CD4-positive, CD25-positive, alpha-beta regulatory T cell (primary cell): Measurements from ENCODE around the gene NTM. TPM values are rescaled to one million over a fixed set of nuclear protein-coding genes. Genes with fewer than 3 reads are reported as not detected.
A peak's percentile ranks its signal among the peaks of the same experiment; 100 is the strongest.

Source experiments
- ATAC-seq, 2 donors: fragments of 150-1000 bp; cut with Tn5 transposase; one replicate each; pipeline ENCODE4 v1.10.0; 2021; ENCODE audit warnings: low read depth in 2 of 2, moderate number of reproducible peaks in 2 of 2, moderate library complexity in 1 of 2
- DNase-seq, 3 donors: peaks; one replicate each; pipeline versions ENCODE4 v3.0.0 to v3.0.0-alpha.2; 2012 to 2022; ENCODE audit warnings: mixed read lengths in 1 of 3
- H3K27ac ChIP-seq: one replicate; pipeline ENCODE4 v1.7.0; 2013; ENCODE audit warnings: mild to moderate bottlenecking, low read length; ENCODE audit not compliant: insufficient read depth, poor library complexity, severe bottlenecking
- H3K27me3 ChIP-seq: one replicate; pipeline ENCODE4 v1.7.0; 2013; ENCODE audit warnings: low read length; ENCODE audit not compliant: control insufficient read depth, insufficient read depth
- H3K36me3 ChIP-seq: one replicate; pipeline ENCODE4 v1.7.0; 2013; ENCODE audit warnings: mild to moderate bottlenecking, low read length, moderate library complexity; ENCODE audit not compliant: control insufficient read depth, insufficient read depth
- H3K4me1 ChIP-seq: 2 replicates; pipeline ENCODE4 v1.7.0; 2013; ENCODE audit warnings: mild to moderate bottlenecking, low read length; ENCODE audit not compliant: insufficient read depth, control insufficient read depth, poor library complexity, severe bottlenecking
- H3K4me3 ChIP-seq: one replicate; pipeline ENCODE4 v1.7.0; 2013; ENCODE audit warnings: low read depth, mild to moderate bottlenecking, low read length, moderate library complexity
- H3K9me3 ChIP-seq, 2 experiments: 1 replicate in 1 of 2; 2 replicates in 1 of 2; pipeline ENCODE4 v1.7.0; 2013; ENCODE audit warnings: low read length in 2 of 2, mild to moderate bottlenecking in 1 of 2, moderate library complexity in 1 of 2; ENCODE audit not compliant: control insufficient read depth in 2 of 2
- H3K27ac Mint-ChIP-seq, 3 donors: one replicate each; pipeline ENCODE4 v1.8.0; 2020 to 2022; ENCODE audit warnings: mild to moderate bottlenecking in 3 of 3, mixed read lengths in 3 of 3, moderate library complexity in 2 of 3
- H3K27me3 Mint-ChIP-seq: one replicate; pipeline ENCODE4 v1.8.0; 2022; ENCODE audit warnings: mild to moderate bottlenecking, mixed read lengths
- H3K36me3 Mint-ChIP-seq: one replicate; pipeline ENCODE4 v1.8.0; 2020; ENCODE audit warnings: mixed read lengths
- H3K4me1 Mint-ChIP-seq, 4 donors: one replicate each; pipeline ENCODE4 v1.8.0; 2020 to 2022; ENCODE audit warnings: mixed read lengths in 4 of 4, mild to moderate bottlenecking in 1 of 4
- H3K4me3 Mint-ChIP-seq, 4 donors: one replicate each; pipeline ENCODE4 v1.8.0; 2020 to 2022; ENCODE audit warnings: mild to moderate bottlenecking in 4 of 4, mixed read lengths in 4 of 4, moderate library complexity in 3 of 4
- H3K9me3 Mint-ChIP-seq, 7 donors: one replicate each; pipeline ENCODE4 v1.8.0; 2020 to 2022; ENCODE audit warnings: mixed read lengths in 7 of 7, mild to moderate bottlenecking in 3 of 7, moderate library complexity in 2 of 7
- polyA plus RNA-seq, 4 donors: library from polyadenylated mRNA; unstranded; fragments of 300-500 nt; fragmentation: Illumina TruSeq; gene quantifications; one replicate each; pipeline ENCODE4 v1.2.3, GENCODE V29; 2021
- total RNA-seq: library from RNA; stranded (reverse); gene quantifications from one replicate; pipeline ENCODE4 v1.2.3, GENCODE V29; 2022

NTM gene
- total and polyA plus RNA-seq, 5 donors from 2014 or later: 1.3 TPM; not detected in 4

DNA sequence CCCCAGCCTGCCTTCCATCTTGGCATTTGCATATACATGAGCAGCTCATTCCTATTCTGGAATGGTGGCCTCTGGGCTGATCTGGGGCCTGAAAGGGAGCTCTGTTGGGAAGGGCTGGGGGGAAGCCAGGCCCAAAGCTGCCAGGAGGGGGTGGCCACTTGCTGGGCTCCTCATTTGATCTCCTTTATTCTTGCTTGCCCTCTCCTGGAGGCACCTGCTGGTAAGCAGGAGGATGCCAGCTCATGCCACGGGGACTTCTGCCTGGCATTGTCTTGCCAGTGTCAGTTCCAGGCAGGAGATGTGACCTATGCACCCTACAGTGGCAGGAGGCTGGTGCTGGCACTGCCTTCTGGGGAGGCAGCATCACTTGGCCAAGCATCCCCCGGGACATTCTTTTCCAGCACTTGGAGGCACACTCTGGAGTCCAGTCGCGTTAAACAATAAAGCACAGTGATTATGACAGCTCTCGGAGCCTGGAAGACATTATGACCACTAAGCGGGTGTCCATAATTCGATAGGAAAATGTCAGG is 128.3 kb downstream of the NTM start:
- H3K4me1 ChIP-seq: no peaks in the 10 kb centered on the region
- Mint-ChIP-seq H3K9me3 (peaks cover 0 to 4% (median 0%) of the 10 kb centered on the region in 7 donors), H3K4me3 (no peak overlapping the region), H3K4me1 (no peaks in the 10 kb centered on the region), H3K27me3 (no peaks in the 10 kb centered on the region), H3K36me3 (no peaks in the 10 kb centered on the region), H3K27ac (no peak overlapping the region)
- ATAC-seq: no peak
- no peak overlapping the region for H3K27ac ChIP-seq
- no peaks in the 10 kb centered on the region for H3K36me3 ChIP-seq
- H3K4me3 ChIP-seq: no peak overlapping the region
- no peaks in the 10 kb centered on the region for H3K27me3 ChIP-seq
- H3K9me3 ChIP-seq: no peaks in the 10 kb centered on the region
- DNase-seq: no peak

- no peak overlapping the region for H3K4me3 Mint-ChIP-seq
- no peak overlapping the region for H3K27ac Mint-ChIP-seq
- no peaks in the 10 kb centered on the region for H3K4me1 ChIP-seq
- H3K27me3 ChIP-seq: no peaks in the 10 kb centered on the region
- H3K36me3 Mint-ChIP-seq: no peaks in the 10 kb centered on the region
- H3K9me3 Mint-ChIP-seq: peaks cover 0 to 4% (median 0%) of the 10 kb centered on the region in 7 donors
- H3K4me3 ChIP-seq: no peak overlapping the region
- H3K9me3 ChIP-seq: no peaks in the 10 kb centered on the region
- H3K27me3 Mint-ChIP-seq: no peaks in the 10 kb centered on the region
- no peak overlapping the region for H3K27ac ChIP-seq
- no peak for ATAC-seq
- DNase-seq: no peak
- no peaks in the 10 kb centered on the region for H3K36me3 ChIP-seq
- no peaks in the 10 kb centered on the region for H3K4me1 Mint-ChIP-seq
Measured at GRCh38 chr11:131499199-131499598, 128.8 kb downstream of the NTM start.

GRCh38 chr11:131503017-131503416 is 132.6 kb downstream of the NTM start:
- Histone ChIP-seq H3K27me3 (no peaks in the 10 kb centered on the region), H3K27ac (no peak overlapping the region), H3K9me3 (no peaks in the 10 kb centered on the region), H3K4me3 (no peak overlapping the region), H3K36me3 (no peaks in the 10 kb centered on the region), H3K4me1 (no peaks in the 10 kb centered on the region)
- no peaks in the 10 kb centered on the region for H3K36me3 Mint-ChIP-seq
- H3K27me3 Mint-ChIP-seq: no peaks in the 10 kb centered on the region
- no peak overlapping the region for H3K27ac Mint-ChIP-seq
- no peak overlapping the region for H3K4me3 Mint-ChIP-seq
- no peak for DNase-seq
- no peaks in the 10 kb centered on the region for H3K4me1 Mint-ChIP-seq
- H3K9me3 Mint-ChIP-seq: peaks cover 0 to 5% (median 0%) of the 10 kb centered on the region in 7 donors
- no peak for ATAC-seq

DNA sequence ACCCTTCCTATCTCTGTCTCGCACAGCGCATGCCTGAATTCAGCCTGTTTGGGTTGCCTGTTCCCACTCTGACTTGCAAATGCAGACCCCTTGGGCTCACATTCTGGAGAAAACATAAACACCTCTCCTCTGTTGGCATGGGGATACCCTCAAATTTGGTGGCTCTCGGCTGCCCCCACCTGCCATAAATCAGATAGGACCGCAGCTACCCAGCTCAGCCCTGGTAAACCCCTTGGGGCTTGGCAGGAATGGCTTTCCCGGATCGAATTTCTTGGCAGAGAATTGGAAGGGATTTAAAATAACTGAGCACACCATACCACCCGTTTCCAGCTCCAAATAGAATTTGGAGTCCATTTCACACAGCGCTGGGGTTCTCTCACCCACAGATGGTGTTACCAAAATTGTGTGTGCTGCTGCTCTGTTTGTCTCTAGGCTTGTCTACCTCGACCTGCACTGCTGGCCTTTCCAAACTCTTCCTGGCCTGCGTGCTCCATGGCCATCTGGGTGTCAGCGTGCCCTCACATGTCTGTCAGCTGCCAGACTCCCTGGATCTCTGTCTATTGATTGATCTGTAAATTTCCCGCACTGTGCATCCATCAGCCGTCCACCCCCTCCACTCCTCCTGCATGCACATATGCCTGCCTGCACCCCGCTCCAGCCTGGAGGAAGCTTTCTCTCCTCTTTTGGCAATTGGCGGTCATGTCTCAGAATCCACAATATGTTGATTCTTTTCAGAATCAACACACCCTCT is 134.0 kb downstream of the NTM start:
- no peak overlapping the region for H3K27ac Mint-ChIP-seq
- ATAC-seq: no peak

GRCh38 chr11:131506348-131506747 is 135.9 kb downstream of the NTM start:
- H3K36me3 ChIP-seq: no peaks in the 10 kb centered on the region
- H3K27ac ChIP-seq: no peak overlapping the region
- Mint-ChIP-seq H3K36me3 (no peaks in the 10 kb centered on the region), H3K27me3 (no peaks in the 10 kb centered on the region), H3K27ac (no peak overlapping the region), H3K4me1 (no peaks in the 10 kb centered on the region), H3K9me3 (peaks cover 0 to 6% (median 0%) of the 10 kb centered on the region in 7 donors), H3K4me3 (no peak overlapping the region)
- DNase-seq: no peak
- no peaks in the 10 kb centered on the region for H3K9me3 ChIP-seq
- no peaks in the 10 kb centered on the region for H3K4me1 ChIP-seq
- H3K27me3 ChIP-seq: no peaks in the 10 kb centered on the region
- H3K4me3 ChIP-seq: no peak overlapping the region
- ATAC-seq: no peak

More for the DNA sequence above, 134.0 kb downstream of the NTM start:
- DNase-seq: no peak
- Histone ChIP-seq H3K4me1 (no peaks in the 10 kb centered on the region), H3K36me3 (no peaks in the 10 kb centered on the region), H3K9me3 (no peaks in the 10 kb centered on the region), H3K4me3 (no peak overlapping the region), H3K27me3 (no peaks in the 10 kb centered on the region), H3K27ac (no peak overlapping the region)
- Mint-ChIP-seq H3K36me3 (no peaks in the 10 kb centered on the region), H3K9me3 (peaks cover 0 to 5% (median 2%) of the 10 kb centered on the region in 7 donors), H3K4me1 (no peaks in the 10 kb centered on the region), H3K27me3 (no peaks in the 10 kb centered on the region), H3K4me3 (no peak overlapping the region)

DNA sequence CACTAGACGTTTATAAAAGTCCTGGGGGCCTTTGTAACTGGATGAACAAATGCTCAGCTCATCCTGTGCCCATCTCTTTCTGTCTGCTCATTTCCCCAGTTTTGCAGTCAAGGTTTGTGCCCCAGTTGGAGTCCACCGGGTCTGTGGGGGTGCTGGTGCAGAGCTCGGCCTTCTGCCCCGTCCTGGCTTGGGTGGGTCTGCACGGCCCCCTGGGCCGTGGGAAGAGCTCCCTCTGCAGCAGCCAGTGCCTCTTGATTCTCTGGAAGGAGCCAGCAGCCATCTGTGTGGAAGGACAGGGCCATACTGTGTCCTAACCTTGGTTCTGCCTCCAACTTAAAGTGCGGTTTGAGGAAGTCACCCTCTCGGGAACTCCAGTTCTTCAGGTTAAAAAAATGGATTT is 140.2 kb downstream of the NTM start:
- no peaks in the 10 kb centered on the region for H3K36me3 ChIP-seq
- H3K27me3 ChIP-seq: no peaks in the 10 kb centered on the region
- H3K9me3 Mint-ChIP-seq: peaks cover 0 to 6% (median 0%) of the 10 kb centered on the region in 7 donors
- H3K4me1 ChIP-seq: no peaks in the 10 kb centered on the region
- no peaks in the 10 kb centered on the region for H3K9me3 ChIP-seq
- no peak overlapping the region for H3K27ac ChIP-seq
- no peaks in the 10 kb centered on the region for H3K27me3 Mint-ChIP-seq
- no peak overlapping the region for H3K4me3 Mint-ChIP-seq
- H3K36me3 Mint-ChIP-seq: no peaks in the 10 kb centered on the region
- H3K27ac Mint-ChIP-seq: no peak overlapping the region
- DNase-seq (no peak), ATAC-seq (no peak)
- no peaks in the 10 kb centered on the region for H3K4me1 Mint-ChIP-seq
- no peak overlapping the region for H3K4me3 ChIP-seq

GRCh38 chr11:131511794-131512193 is 141.4 kb downstream of the NTM start:
- Mint-ChIP-seq H3K4me1 (no peaks in the 10 kb centered on the region), H3K9me3 (peaks cover 0 to 6% (median 0%) of the 10 kb centered on the region in 7 donors), H3K4me3 (no peak overlapping the region), H3K27ac (no peak overlapping the region), H3K27me3 (no peaks in the 10 kb centered on the region), H3K36me3 (no peaks in the 10 kb centered on the region)
- ATAC-seq (no peak), DNase-seq (peak in 1 of 3 donors; percentile 0)
- Histone ChIP-seq H3K27ac (no peak overlapping the region), H3K4me3 (no peak overlapping the region), H3K4me1 (no peaks in the 10 kb centered on the region), H3K27me3 (no peaks in the 10 kb centered on the region), H3K9me3 (no peaks in the 10 kb centered on the region), H3K36me3 (no peaks in the 10 kb centered on the region)

- Mint-ChIP-seq H3K4me1 (no peaks in the 10 kb centered on the region), H3K36me3 (no peaks in the 10 kb centered on the region), H3K27ac (peak overlapping the region in 1 of 3 donors; percentile 52), H3K27me3 (no peaks in the 10 kb centered on the region), H3K9me3 (peaks cover 0 to 6% (median 0%) of the 10 kb centered on the region in 7 donors), H3K4me3 (no peak overlapping the region)
- Histone ChIP-seq H3K27ac (no peak overlapping the region), H3K36me3 (no peaks in the 10 kb centered on the region), H3K4me3 (no peak overlapping the region), H3K9me3 (no peaks in the 10 kb centered on the region), H3K4me1 (no peaks in the 10 kb centered on the region), H3K27me3 (no peaks in the 10 kb centered on the region)
- ATAC-seq (no peak), DNase-seq (no peak)
Measured at GRCh38 chr11:131512228-131512627, 141.8 kb downstream of the NTM start.
